Stimulated activated CD8-positive, alpha-beta memory T cell treated with anti-CD3 and anti-CD28 coated beads, Interleukin-4, amount 100 ng/mL, for 1 hour (primary cell): ENCODE data around the gene RPAIN.

Experiments
- DNase-seq, 2 donors: peaks; one replicate each; pipeline ENCODE4 v3.0.0-alpha.2; 2020; ENCODE audit warnings: low read depth in 2 of 2, low spot score in 1 of 2

The RPAIN gene

GRCh38 chr17:5419959-5420653 lies at the start of gene RPAIN:
Gene RPAIN (plus strand): TSS chr17:5420182. CDS start chr17:5420211, 29 bp downstream.
- peak; percentile 58 to 74 for DNase-seq

DNA sequence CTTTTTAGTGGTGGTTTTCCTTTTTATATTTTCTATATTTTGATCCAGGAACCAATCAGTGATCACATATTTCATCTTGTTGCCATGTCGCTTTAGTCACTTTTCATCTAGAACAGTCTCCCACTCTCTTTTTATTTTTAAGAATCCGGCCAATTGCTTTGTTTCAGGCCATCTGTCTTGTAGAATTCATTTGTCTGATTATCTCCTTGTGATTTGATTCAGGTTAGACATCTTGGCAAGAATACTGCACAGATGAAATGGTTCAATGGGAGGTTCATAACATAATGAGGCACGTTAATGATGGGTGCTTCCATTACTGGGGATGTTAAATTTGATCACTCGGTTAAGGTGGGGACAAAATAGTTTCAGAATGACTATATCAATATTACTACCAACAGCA lies 49.6 kb upstream of the RPAIN start:
- no peak for DNase-seq

GRCh38 chr17:5373112-5373511 lies 46.9 kb upstream of the RPAIN start:
- no peak for DNase-seq

DNA sequence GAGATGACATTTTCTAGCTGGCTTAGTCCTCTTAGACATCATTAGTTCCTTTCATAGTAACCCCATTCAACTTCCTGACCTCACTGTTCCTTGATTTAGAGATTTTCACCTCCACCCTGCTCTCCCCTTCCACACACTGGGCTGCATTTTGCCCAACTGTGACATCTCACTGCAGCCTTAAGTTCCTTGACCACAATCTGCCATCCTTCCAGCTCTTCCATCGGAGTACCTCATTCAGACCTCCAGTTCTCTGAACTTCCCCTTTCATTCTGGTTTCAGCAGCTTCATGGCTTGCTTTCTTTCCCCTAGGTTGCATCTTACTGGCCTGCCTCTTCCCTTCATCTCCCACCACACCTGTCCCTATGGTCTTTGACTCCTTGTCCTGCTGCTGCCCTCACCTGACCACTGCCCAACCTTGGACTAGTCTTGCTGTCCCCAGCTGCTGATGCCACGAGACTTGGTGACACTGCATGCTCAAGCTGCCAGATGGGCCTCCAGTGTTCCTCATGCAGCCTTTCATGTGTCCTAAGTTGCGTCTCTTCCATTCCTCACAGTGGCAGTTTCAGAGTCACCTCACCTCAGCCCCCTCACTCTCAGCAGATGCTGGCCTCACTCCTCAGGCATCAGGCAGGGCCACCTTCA lies 41.3 kb upstream of the RPAIN start:
- DNase-seq, result no peak

DNA sequence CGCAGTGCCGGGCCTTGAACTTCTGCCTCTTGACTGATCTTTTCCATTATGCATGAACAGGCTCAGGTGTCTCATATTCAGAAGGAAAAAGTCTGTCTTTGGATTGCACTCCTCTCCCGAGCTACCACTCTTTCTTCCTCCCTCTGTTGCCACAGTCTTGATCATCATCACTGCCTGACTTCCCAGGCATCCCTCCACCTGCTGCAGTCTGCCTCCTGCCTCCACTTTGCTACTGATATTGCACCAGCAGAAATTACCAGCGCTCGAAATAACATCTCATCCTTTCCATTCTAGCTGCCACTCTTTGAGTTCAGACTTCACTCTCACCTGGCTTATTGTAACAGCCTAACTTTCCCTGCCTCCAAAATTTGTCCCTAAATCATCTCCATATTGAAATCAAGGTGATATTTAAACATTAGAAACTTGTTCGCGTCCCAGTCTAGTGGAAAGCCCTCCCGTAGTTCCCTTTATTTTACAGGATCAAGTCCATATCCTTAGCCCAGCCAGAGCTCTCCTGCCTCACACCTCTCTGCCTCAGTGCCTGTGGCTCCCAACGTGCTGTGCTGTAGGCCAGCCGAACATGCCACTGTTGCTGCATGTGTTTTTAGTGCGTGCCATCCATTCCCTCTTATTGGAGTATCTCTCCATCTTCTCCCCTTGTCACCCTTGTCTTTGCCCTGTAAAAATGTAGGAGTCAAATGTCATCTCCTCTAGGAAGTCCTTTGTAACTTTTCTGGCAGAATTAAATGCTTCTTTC lies 40.5 kb upstream of the RPAIN start:
- DNase-seq, result no peak

DNA sequence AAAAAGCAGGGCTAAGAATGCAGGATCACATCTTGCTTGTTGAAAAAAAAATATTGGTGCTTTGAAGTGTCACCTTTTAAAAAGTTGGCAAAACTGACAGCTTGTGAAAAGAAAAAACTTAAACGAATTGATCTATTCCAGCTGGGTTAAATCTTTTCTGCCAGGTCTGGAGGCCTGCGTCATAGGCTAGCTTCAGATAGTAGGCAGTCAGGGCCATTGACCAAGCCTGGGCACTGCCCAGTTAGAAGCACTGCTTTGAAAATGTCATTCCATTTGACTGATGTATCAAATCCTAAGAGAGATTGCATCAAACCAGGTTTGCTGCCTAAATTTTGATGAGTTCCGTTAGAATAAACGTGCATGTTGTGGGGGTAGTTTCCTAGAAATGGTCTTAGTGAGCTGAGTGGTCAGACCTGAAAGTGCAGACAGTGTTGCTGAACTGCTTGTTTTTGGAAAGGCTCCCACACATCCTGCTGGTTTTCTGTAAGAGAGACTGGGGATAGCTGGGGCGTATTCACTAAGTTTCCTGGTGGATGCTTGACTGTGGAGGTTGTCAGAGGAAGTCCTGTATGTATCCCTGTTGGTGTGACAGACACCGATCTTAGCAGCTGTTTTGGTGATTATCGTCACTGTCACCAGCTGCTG lies 39.4 kb upstream of the RPAIN start:
- no peak for DNase-seq

DNA sequence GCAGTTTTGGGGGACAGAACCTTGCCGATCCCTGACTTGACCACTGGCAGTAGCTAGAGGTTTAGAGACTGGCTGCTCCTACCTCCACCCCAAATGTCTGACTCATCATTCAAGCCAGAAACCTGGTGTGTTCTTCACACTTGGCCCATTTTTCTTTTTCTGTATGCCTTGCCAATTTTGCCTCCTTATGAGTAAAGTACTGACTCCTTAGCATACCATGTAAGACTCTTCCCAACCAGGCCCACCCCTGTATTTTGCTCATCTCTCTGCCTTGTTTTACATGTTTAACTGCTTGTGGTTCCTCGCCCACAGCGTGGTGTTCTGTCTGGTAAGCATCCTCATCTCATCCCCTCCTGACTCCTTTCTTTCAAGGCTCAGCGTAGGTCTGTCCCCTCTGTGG lies 38.4 kb upstream of the RPAIN start:
- no peak for DNase-seq

- DNase-seq, result no peak
These were observed 28.3 kb upstream of the RPAIN start for GRCh38 chr17:5391678-5392077.

DNA sequence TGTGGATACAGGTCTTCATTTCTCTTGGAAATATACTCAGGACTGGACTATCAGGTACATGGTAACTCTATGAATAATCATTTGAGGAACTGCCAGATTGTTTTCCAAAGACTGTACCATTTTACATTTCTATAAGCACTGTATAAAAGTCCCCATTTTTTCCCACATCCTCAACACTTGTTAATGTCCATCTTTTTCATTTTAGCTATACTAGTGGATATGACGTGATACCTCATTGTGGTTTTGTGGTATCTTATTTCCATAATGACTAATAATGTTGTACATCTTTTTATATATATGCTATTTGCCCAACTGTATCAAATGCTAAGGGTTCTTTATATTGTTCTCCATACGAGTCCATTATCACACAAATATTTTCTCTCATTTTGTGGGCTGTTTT lies 23.4 kb upstream of the RPAIN start:
- no peak for DNase-seq

DNA sequence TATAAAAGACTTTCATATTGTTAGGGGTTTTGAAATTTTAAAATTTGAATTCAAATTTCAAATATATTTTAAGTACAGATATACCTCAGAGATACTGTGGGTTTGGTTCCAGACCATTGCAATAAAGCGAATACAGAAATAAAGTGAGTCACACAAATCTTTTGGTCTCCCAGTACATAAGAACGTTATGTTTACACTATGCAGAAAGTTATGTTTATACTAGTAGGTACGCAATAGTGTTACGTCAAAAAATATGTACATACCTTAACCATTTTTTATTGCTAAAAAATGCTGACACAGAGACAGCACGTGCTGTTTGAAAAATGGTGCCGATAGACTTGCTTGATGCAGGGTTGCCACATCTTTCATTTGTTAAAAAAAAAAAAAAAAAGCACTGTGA lies 20.2 kb upstream of the RPAIN start:
- no peak for DNase-seq

DNA sequence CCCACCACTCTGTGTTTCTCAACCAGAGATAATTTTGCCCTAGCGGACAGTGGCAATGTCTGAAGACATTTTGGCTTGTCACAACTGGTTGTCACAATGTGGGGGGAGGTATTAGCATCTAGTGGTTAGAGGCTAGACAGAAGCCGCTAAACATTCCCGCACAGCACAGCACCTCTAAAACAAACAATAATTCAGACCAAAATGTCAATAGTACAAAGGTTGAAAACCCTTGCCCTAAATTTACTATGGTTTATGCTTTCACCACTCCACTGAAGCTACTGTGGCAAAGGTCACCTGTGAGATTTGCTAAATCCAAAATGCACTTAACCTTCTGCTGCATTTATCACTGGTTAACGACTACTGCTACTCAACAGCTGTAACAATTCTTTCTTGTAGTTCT lies 14.6 kb upstream of the RPAIN start:
- no peak for DNase-seq

DNA sequence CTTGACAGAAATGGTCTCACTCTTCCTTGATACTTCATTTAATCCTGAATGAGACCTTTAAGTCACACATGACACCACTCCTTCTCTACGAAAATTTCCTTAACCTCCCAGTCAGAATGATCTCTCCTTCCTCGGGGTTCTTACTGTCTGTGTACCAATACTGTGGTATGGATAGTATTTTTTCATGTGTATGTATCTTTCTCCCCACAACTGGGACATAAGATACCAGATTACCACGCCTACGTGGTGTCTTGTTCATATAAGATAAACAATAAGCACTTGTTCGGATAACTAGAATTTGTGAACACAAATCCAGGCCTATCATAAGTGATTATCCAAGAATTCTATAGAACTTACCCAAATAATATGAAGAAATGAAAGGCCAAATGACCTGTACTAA lies 11.8 kb upstream of the RPAIN start:
- no peak for DNase-seq

DNA sequence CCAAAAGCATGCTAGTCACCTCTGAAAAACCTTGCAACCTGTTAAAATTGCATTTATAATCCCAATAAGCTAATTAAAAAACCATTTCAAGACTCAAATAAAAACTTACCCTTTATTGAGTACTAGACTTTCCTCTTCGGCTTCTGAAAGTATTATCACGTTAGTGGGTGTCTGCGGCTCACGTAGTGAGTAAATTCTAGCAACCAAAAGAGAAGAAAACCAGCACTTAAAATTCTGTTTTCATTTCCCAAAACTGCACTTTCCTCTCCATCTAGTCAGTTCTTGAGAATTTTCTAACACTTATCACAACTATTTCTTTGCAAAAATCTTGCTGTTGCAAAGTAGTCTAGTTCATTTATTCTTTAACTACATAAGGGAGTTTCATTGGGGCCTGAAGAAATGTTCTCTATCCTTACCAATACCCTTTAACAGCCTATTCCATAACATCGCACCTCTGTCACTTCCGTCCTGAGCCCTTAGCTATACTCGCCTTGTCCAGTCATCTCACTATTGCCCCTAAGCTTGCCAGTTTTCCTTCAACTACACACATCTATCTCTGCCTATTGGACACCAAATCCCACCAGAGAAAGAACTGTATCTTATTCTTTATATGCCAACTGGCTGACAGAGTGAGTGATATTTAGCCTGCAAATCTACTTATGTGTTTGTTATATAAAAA lies 9.2 kb upstream of the RPAIN start:
- no peak for DNase-seq

GRCh38 chr17:5413682-5414081 lies 6.3 kb upstream of the RPAIN start:
- no peak for DNase-seq

DNA sequence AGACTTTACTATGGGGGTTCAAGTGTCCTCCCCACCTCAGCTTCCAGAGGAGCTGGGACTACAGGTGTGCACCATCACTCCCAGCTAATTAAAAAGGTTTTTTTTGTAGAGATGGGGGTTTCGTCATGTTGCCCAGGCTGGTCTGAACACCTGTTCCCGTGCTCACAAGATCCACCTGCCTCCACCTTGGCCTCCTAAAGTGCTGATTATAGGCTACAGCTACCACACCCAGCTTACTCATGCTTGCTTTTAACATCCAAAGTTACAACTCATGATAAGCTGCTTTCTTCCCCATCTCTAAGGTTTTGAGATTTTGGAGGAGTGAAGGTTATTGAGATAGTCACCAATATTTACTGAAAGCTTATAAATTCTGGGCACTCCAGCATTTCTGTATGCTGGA lies 3.1 kb upstream of the RPAIN start:
- no peak for DNase-seq

- DNase-seq, result peak; percentile 13 to 34
These were observed 1.1 kb upstream of the RPAIN start for GRCh38 chr17:5418858-5419355.

DNA sequence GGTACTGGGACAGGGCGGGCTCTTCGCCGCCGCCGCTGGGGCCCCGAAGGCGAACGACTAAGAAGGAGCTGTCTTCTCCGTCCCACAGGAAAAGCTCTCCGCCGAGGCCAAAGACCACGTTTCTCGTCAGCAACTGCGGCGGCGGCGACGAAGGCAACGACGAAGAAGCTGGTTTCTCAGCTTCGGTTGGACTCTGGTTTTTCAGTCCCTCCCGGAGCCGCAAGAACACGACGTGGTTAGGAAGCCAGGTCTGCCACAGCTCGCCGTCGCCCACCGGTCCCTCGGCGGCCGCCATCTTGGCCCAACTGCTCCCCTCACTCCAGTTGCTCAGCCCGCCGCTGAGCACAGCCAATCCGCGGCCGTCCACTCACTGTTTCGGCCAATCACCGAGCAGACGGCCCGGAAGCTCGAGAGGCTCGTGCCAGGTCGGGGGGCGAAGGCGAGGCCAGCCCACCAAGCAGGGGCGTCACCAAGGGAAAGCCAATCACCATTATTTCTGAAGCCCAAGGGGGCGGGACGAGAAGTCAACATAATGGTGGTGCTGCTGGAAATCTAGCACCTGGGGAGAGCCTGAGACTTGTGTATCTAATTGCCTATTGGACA lies 525 bp upstream of the RPAIN start, which contains the start of gene NUP88:
TSS of gene NUP88 (minus strand) at position 307 of the 603 bp plus-strand sequence. CDS start at position 295, 12 bp downstream.
- peak; percentile 82 to 93 for DNase-seq

DNA sequence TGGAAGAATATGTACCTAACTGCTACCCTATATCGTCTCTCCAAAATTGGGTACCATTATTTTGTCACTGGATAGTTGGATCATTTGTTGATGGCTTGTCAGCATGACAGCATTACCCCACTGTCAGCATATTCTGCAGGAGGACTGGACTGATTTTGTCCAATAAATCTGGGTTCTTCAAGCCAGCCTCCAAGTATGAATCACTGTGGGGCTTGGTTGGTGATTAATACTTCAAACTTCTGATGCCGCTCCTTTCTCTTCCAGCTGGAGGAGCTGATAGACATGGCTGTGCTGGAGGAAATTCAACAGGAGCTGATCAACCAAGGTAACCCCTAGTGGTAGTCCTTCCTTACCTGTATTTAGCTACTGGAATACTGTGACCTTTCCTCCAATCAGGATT lies 2.5 kb downstream of the RPAIN start:
- no peak for DNase-seq

- no peak for DNase-seq
These were observed 4.9 kb downstream of the RPAIN start for GRCh38 chr17:5424909-5425308.

- no peak for DNase-seq
These were observed 5.8 kb downstream of the RPAIN start for GRCh38 chr17:5425826-5426225.
